Naive thymus-derived CD4-positive, alpha-beta T cell (primary cell): Measurements from ENCODE around the gene UBE2K. TPM values are rescaled to one million over a fixed set of nuclear protein-coding genes. Genes with fewer than 3 reads are reported as not detected.
"Not testable (repeated sequence)": the region's sequence is repeated elsewhere in the genome, so short reads cannot be mapped to it uniquely, and the experiment has no call there.

Experiments
- ATAC-seq: fragments of 150-1000 bp; cut with Tn5 transposase; 2 replicates; pipeline ENCODE4 v1.10.0; 2021; ENCODE audit warnings: mild to moderate bottlenecking, moderate library complexity
- CTCF ChIA-PET: fragments of 350-600 bp; sonication (Branson Sonifier 250); formaldehyde crosslinking; loops from one replicate; lab custom pipeline; 2021; ENCODE audit warnings: antibody characterized with exemption; lab: Charles Lee
- POLR2A ChIA-PET: fragments of 350-600 bp; sonication (Branson Sonifier 250); formaldehyde crosslinking; loops from one replicate; lab custom pipeline; 2021; ENCODE audit warnings: antibody characterized with exemption, inconsistent platforms; lab: Charles Lee
- DNase-seq, 9 donors: peaks; one replicate each; pipeline versions ENCODE4 v3.0.0 to v3.0.0-alpha.2; 2020 to 2022; ENCODE audit warnings: mixed read lengths in 1 of 9
- H3K27ac ChIP-seq: one replicate; pipeline ENCODE4 v1.7.0; 2013; ENCODE audit warnings: mild to moderate bottlenecking, low read depth, low read length, moderate library complexity
- H3K27me3 ChIP-seq, 2 donors: one replicate each; pipeline ENCODE4 v1.7.0; 2013; ENCODE audit warnings: low read length in 2 of 2, mild to moderate bottlenecking in 2 of 2, moderate library complexity in 2 of 2; ENCODE audit not compliant: control insufficient read depth in 2 of 2, insufficient read depth in 2 of 2
- H3K36me3 ChIP-seq, 3 experiments: 1 replicate in 2 of 3; 2 replicates in 1 of 3; pipeline ENCODE4 v1.7.0; 2013; ENCODE audit warnings: low read length in 3 of 3, mild to moderate bottlenecking in 3 of 3, moderate library complexity in 1 of 3; ENCODE audit not compliant: insufficient read depth in 3 of 3, control insufficient read depth in 2 of 3
- H3K4me1 ChIP-seq, 2 donors: one replicate each; pipeline ENCODE4 v1.7.0; 2013; ENCODE audit warnings: low read length in 2 of 2, mild to moderate bottlenecking in 2 of 2, moderate library complexity in 1 of 2; ENCODE audit not compliant: control insufficient read depth in 2 of 2, insufficient read depth in 2 of 2
- H3K4me3 ChIP-seq: 2 replicates; pipeline ENCODE4 v1.7.0; 2013; ENCODE audit warnings: mild to moderate bottlenecking, low read length
- H3K9me3 ChIP-seq, 3 experiments: 1 replicate in 2 of 3; 2 replicates in 1 of 3; pipeline ENCODE4 v1.7.0; 2013; ENCODE audit warnings: low read length in 3 of 3; ENCODE audit not compliant: control insufficient read depth in 2 of 3
- H3K27ac Mint-ChIP-seq, 9 donors: one replicate each; pipeline ENCODE4 v1.8.0; 2020 to 2022; ENCODE audit warnings: mixed read lengths in 9 of 9, mild to moderate bottlenecking in 8 of 9, moderate library complexity in 5 of 9, inconsistent platforms in 2 of 9
- H3K27me3 Mint-ChIP-seq, 5 donors: one replicate each; pipeline ENCODE4 v1.8.0; 2021 to 2022; ENCODE audit warnings: mixed read lengths in 5 of 5, mild to moderate bottlenecking in 1 of 5
- H3K36me3 Mint-ChIP-seq, 5 donors: one replicate each; pipeline ENCODE4 v1.8.0; 2020 to 2022; ENCODE audit warnings: mixed read lengths in 5 of 5, mild to moderate bottlenecking in 3 of 5, inconsistent platforms in 1 of 5
- H3K4me1 Mint-ChIP-seq, 7 donors: one replicate each; pipeline ENCODE4 v1.8.0; 2020 to 2022; ENCODE audit warnings: mixed read lengths in 7 of 7, mild to moderate bottlenecking in 3 of 7, inconsistent platforms in 1 of 7
- H3K4me3 Mint-ChIP-seq, 10 donors: one replicate each; pipeline ENCODE4 v1.8.0; 2020 to 2022; ENCODE audit warnings: mild to moderate bottlenecking in 10 of 10, mixed read lengths in 10 of 10, moderate library complexity in 6 of 10, inconsistent platforms in 2 of 10
- H3K9me3 Mint-ChIP-seq, 11 donors: one replicate each; pipeline ENCODE4 v1.8.0; 2020 to 2022; ENCODE audit warnings: mixed read lengths in 11 of 11, mild to moderate bottlenecking in 4 of 11, inconsistent platforms in 1 of 11, moderate library complexity in 1 of 11
- intact Hi-C, 2 donors: fragments of 100-400 bp; cut with micrococcal nuclease; formaldehyde crosslinking; loops; one replicate each; pipeline ENCODE4 v1.15.1; 2023
- polyA plus RNA-seq, 2 donors: library from polyadenylated mRNA; unstranded; fragments of 300-500 nt; fragmentation: Illumina TruSeq; gene quantifications; one replicate each; pipeline ENCODE4 v1.2.3, GENCODE V29; 2021
- total RNA-seq, 6 experiments: library from RNA in 5 of 6; stranded (reverse) in 5 of 6; gene quantifications; 1 replicate in 5 of 6; 2 replicates in 1 of 6; pipeline ENCODE4 v1.2.3 and lab custom pipeline; 2021 to 2026

Gene UBE2K
- total and polyA plus RNA-seq, 7 experiments from 2014 or later, result 31.1 to 85.0 (median 44.2) TPM

DNA sequence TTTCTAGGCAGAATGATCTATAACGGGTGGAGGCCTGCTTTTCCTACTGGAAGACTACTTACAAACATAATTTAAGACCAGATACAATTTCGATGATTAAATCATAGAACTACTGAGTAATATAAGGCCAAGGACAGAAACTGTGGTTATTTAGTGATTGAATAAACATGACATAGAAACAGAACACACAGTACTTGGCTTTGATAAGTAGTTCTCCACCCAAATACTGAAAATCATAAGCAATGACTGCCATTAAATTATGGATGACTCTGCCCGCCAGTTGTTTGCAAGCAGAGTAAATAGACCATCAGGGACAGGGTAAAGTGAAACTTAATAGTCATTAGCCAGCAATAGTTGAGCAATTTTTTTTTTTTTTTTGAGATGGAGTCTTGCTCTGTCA is 42.1 kb upstream of the UBE2K start:
- POLR2A ChIA-PET, result interaction anchor here (0.7 kb wide), 1 partner anchor 89 kb away, joined by 3 read pairs; no protein-coding TSS in a partner anchor

DNA sequence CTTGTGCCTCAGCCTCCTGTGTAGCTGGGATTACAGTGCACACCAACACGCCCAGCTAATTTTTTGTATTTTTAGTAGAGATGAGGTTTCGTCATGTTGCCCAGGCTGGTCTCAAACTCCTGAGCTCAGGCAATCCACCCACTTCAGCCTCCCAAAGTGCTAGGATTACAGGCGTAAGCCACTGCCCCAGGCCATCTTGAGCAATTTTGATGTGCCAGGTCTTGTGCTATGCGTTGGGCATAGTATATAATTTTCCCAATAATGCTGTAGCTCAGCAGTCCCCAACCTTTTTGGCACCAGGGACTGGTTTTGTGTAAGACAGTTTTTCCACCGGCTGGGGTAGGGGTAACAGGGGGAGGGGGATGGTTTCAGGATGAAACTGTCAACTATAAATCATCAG is 41.3 kb upstream of the UBE2K start:
- H3K27ac ChIP-seq, ATAC-seq, H3K4me3 ChIP-seq, H3K9me3 ChIP-seq, DNase-seq, H3K36me3 ChIP-seq, intact Hi-C loops, H3K4me3 Mint-ChIP-seq, H3K9me3 Mint-ChIP-seq, H3K36me3 Mint-ChIP-seq, H3K27ac Mint-ChIP-seq, H3K27me3 ChIP-seq, H3K4me1 ChIP-seq, CTCF ChIA-PET, H3K27me3 Mint-ChIP-seq, H3K4me1 Mint-ChIP-seq: not testable (repeated sequence)
- POLR2A ChIA-PET, result interaction anchor here (0.6 to 0.7 kb wide), 2 partner anchors 36 to 88 kb away, joined by 3 read pairs; no protein-coding TSS in a partner anchor

More for the DNA sequence above, 42.1 kb upstream of the UBE2K start:
- Mint-ChIP-seq H3K4me3 (no peak overlapping the region), H3K4me1 (peaks cover 0 to 7% (median 0%) of the 10 kb centered on the region in 7 donors), H3K27ac (no peak overlapping the region), H3K9me3 (no peaks in the 10 kb centered on the region), H3K36me3 (peaks cover 0 to 3% (median 0%) of the 10 kb centered on the region in 5 donors), H3K27me3 (no peaks in the 10 kb centered on the region)
- Histone ChIP-seq H3K36me3 (no peaks in the 10 kb centered on the region), H3K27me3 (no peaks in the 10 kb centered on the region), H3K4me1 (no peaks in the 10 kb centered on the region), H3K27ac (no peak overlapping the region), H3K4me3 (no peak overlapping the region), H3K9me3 (no peaks in the 10 kb centered on the region)
- CTCF ChIA-PET, result no interaction called here
- intact Hi-C loops, result no loop called here
- DNase-seq (no peak), ATAC-seq (no peak)

DNA sequence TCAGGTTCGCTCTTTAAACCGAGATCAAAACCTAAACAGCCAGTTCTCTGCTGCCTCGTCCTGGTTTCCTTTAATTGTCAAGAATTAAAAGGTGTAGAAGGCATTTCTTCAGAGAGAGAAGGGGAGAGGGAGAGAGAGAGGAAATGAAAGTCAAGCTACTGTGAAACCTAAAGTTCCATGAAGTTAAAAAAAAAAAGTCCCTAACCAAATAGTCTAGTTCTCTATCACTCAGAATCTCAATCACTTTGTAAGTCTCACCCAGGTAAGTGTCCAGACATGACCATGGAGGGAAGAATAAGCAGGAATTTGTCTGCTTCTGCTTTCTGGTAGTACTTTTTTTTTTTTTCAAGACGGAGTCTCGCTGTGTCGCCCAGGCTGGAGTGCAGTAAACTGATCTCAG is 40.5 kb upstream of the UBE2K start:
- Mint-ChIP-seq H3K4me1 (peaks cover 0 to 7% (median 0%) of the 10 kb centered on the region in 7 donors), H3K27me3 (no peaks in the 10 kb centered on the region), H3K9me3 (no peaks in the 10 kb centered on the region), H3K27ac (no peak overlapping the region), H3K4me3 (no peak overlapping the region), H3K36me3 (peaks cover 0 to 3% (median 0%) of the 10 kb centered on the region in 5 donors)
- ChIA-PET CTCF (interaction anchor here (1.4 kb wide), 1 partner anchor 188 kb away, joined by 3 read pairs; no protein-coding TSS in a partner anchor), POLR2A (interaction anchor here (0.6 kb wide), 1 partner anchor 1654 kb away, joined by 5 read pairs; no protein-coding TSS in a partner anchor)
- DNase-seq, result no peak
- H3K4me3 ChIP-seq, result no peak overlapping the region
- H3K36me3 ChIP-seq, result no peaks in the 10 kb centered on the region
- no peaks in the 10 kb centered on the region for H3K27me3 ChIP-seq
- H3K9me3 ChIP-seq, result no peaks in the 10 kb centered on the region
- H3K27ac ChIP-seq, result no peak overlapping the region
- H3K4me1 ChIP-seq, result no peaks in the 10 kb centered on the region
- intact Hi-C loops, result no loop called here
- ATAC-seq, result no peak

DNA sequence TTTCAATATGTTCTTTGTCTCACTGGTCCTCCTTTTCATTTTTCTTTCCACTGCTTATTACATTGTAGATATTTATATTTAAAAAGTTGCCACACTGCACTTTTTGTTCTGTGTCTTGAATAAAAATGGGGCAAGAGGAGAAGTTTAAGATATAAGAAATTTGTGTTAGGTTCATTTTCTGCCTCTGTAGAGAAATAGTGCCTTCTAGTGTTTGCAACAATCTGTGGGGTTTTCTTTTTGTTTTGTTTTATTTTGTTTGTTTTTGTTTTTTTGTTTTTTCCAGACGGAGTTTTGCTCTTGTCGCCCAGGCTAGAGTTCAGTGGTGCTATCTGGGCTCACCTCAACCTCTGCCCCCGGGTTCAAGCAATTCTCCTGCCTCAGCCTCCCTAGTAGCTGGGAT is 39.2 kb upstream of the UBE2K start:
- no peaks in the 10 kb centered on the region for H3K9me3 ChIP-seq
- no peaks in the 10 kb centered on the region for H3K4me1 ChIP-seq
- no peak overlapping the region for H3K4me3 ChIP-seq
- ATAC-seq (no peak), DNase-seq (no peak)
- H3K36me3 ChIP-seq, result no peaks in the 10 kb centered on the region
- no peak overlapping the region for H3K4me3 Mint-ChIP-seq
- intact Hi-C loops, result loop anchor here in 1 of 2 donors (1.0 kb wide), 1 partner anchor 189 kb away; no protein-coding TSS in a partner anchor
- H3K27me3 Mint-ChIP-seq, result no peaks in the 10 kb centered on the region
- H3K27ac Mint-ChIP-seq, result no peak overlapping the region
- H3K36me3 Mint-ChIP-seq, result peaks cover 0 to 3% (median 0%) of the 10 kb centered on the region in 5 donors
- POLR2A ChIA-PET, result no interaction called here
- H3K4me1 Mint-ChIP-seq, result peaks cover 0 to 7% (median 0%) of the 10 kb centered on the region in 7 donors
- H3K27me3 ChIP-seq, result no peaks in the 10 kb centered on the region
- CTCF ChIA-PET, result interaction anchor here (2.0 kb wide), 1 partner anchor 190 kb away, joined by 8 read pairs; no protein-coding TSS in a partner anchor
- H3K27ac ChIP-seq, result no peak overlapping the region
- H3K9me3 Mint-ChIP-seq, result no peaks in the 10 kb centered on the region

DNA sequence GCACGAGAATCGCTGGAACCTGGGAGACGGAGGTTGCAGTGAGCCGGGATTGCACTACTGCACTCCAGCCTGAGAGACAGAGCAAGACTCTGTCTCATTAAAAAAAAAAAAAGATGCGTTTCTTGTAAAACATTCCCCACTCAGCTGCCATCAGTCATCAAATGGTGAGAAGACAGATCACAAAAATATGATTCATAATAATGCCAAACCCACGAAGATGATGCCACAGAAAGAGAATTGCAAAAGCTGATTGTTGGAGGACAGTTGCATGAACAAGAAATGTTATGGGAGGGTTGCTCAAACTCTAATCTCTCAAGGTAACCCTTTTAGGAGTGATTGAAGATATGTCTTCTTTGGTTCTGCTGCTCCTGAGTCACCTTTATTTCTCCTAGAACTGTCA is 37.9 kb upstream of the UBE2K start:
- POLR2A ChIA-PET, result no interaction called here
- Histone ChIP-seq H3K27me3 (no peaks in the 10 kb centered on the region), H3K4me3 (no peak overlapping the region), H3K9me3 (no peaks in the 10 kb centered on the region), H3K36me3 (no peaks in the 10 kb centered on the region), H3K4me1 (no peaks in the 10 kb centered on the region), H3K27ac (no peak overlapping the region)
- no peak for DNase-seq
- no peak for ATAC-seq
- Mint-ChIP-seq H3K27ac (no peak overlapping the region), H3K4me3 (no peak overlapping the region), H3K9me3 (no peaks in the 10 kb centered on the region), H3K4me1 (peaks cover 0 to 7% (median 0%) of the 10 kb centered on the region in 7 donors), H3K36me3 (peaks cover 0 to 3% (median 0%) of the 10 kb centered on the region in 5 donors), H3K27me3 (no peaks in the 10 kb centered on the region)
- intact Hi-C loops, result no loop called here
- CTCF ChIA-PET, result interaction anchor here (0.7 to 2.0 kb wide), 2 partner anchors 88 to 191 kb away, joined by 6 to 8 read pairs; no protein-coding TSS in a partner anchor

DNA sequence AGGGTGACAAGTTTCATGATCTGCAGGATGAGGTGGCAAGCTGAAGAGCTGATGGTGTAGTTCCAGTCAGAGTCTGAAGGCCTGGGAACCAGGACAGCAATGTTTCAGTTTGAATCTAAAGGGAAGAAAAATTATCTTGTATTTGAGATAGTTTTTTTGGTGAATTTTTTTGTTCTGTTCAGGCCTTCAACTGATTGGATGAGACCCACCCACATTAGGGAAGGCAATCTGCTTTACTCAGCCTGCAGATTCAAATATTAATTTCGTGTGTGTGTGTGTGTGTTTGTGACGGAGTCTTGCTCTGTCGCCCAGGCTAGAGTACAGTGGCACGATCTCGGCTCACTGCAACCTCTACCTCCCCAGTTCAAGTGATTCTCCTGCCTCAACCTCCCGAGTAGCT is 37.2 kb upstream of the UBE2K start:
- Histone ChIP-seq H3K9me3 (no peaks in the 10 kb centered on the region), H3K36me3 (no peaks in the 10 kb centered on the region), H3K4me3 (no peak overlapping the region), H3K4me1 (no peaks in the 10 kb centered on the region), H3K27me3 (no peaks in the 10 kb centered on the region), H3K27ac (no peak overlapping the region)
- ATAC-seq (no peak), DNase-seq (no peak)
- CTCF ChIA-PET, result no interaction called here
- no peaks in the 10 kb centered on the region for H3K27me3 Mint-ChIP-seq
- peaks cover 0 to 7% (median 0%) of the 10 kb centered on the region in 7 donors for H3K4me1 Mint-ChIP-seq
- intact Hi-C loops, result no loop called here
- no peaks in the 10 kb centered on the region for H3K9me3 Mint-ChIP-seq
- POLR2A ChIA-PET, result no interaction called here
- no peak overlapping the region for H3K4me3 Mint-ChIP-seq
- peaks cover 0 to 3% (median 0%) of the 10 kb centered on the region in 5 donors for H3K36me3 Mint-ChIP-seq
- no peak overlapping the region for H3K27ac Mint-ChIP-seq

DNA sequence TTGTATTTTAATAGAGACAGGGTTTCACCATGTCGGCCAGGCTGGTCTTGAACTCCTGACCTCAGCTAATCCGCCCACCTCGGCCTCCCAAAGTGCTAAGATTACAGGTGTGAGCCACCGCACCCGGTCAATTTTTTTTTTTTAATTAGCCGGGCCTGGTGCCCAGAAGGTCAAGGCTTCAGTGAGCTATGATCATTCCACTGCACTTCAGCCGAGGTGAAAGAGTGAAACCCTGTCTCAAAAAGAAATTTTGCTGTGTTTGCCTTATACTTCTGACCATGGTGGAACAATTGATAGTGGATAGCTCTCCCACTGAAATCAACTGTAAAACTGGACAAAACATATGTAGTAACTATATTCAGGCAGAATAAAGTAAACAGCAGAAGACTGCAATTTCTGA is 35.3 kb upstream of the UBE2K start:
- ChIA-PET POLR2A (no interaction called here), CTCF (no interaction called here)
- H3K36me3 Mint-ChIP-seq, result peaks cover 0 to 3% (median 0%) of the 10 kb centered on the region in 5 donors
- no peaks in the 10 kb centered on the region for H3K4me1 ChIP-seq
- no peak overlapping the region for H3K27ac ChIP-seq
- H3K9me3 ChIP-seq, result no peaks in the 10 kb centered on the region
- no peak overlapping the region for H3K4me3 ChIP-seq
- no peaks in the 10 kb centered on the region for H3K36me3 ChIP-seq
- H3K27me3 ChIP-seq, result no peaks in the 10 kb centered on the region
- ATAC-seq (no peak), DNase-seq (no peak)
- intact Hi-C loops, result no loop called here
- H3K27me3 Mint-ChIP-seq, result peaks cover 0 to 2% (median 0%) of the 10 kb centered on the region in 5 donors
- H3K27ac Mint-ChIP-seq, result no peak overlapping the region
- H3K4me1 Mint-ChIP-seq, result peaks cover 0 to 2% (median 0%) of the 10 kb centered on the region in 7 donors
- H3K9me3 Mint-ChIP-seq, result no peaks in the 10 kb centered on the region
- no peak overlapping the region for H3K4me3 Mint-ChIP-seq
